ENCODE data around the gene PADI2.

- TF ChIP-seq MAX (CRISPR knock-in tag; IDR thresholded peaks at IDR 0.05) (no peak), CEBPG (CRISPR knock-in tag; IDR thresholded peaks at IDR 0.05) (no peak), CEBPG (tag; conservative IDR thresholded peaks at IDR 0.05 in 1 of 2, IDR thresholded peaks at IDR 0.05 in 1 of 2) (no peak), CAMTA2 (CRISPR knock-in tag; conservative IDR thresholded peaks at IDR 0.05) (no peak), RAD21 (CRISPR knock-in tag; conservative IDR thresholded peaks at IDR 0.05 in 1 of 2, IDR thresholded peaks at IDR 0.05 in 1 of 2) (no peak), CTCF (IDR thresholded peaks at IDR 0.05 in 2 of 3, conservative IDR thresholded peaks at IDR 0.05 in 1 of 3; ENCODE audit: insufficient read depth in 2 of 3, low read depth in 1 of 3, low read length in 3 of 3) (no peak), ZFX (CRISPR knock-in tag; IDR thresholded peaks at IDR 0.05) (no peak), PTBP1 (IDR thresholded peaks at IDR 0.05; ENCODE audit: low read depth, low read length) (no peak), NONO (IDR thresholded peaks at IDR 0.05; ENCODE audit: low read depth in 2 of 2, low read length in 1 of 2) (no peak), KHSRP (IDR thresholded peaks at IDR 0.05) (no peak), CBFA2T2 (conservative IDR thresholded peaks at IDR 0.05) (no peak), KAT7 (CRISPR knock-in tag; IDR thresholded peaks at IDR 0.05; ENCODE audit: borderline replicate concordance) (no peak), ZNF140 (CRISPR knock-in tag; IDR thresholded peaks at IDR 0.05) (no peak), REST (IDR thresholded peaks at IDR 0.05; ENCODE audit: borderline replicate concordance) (no peak), REST (CRISPR knock-in tag; IDR thresholded peaks at IDR 0.05; ENCODE audit: low read depth) (no peak)
Measured at GRCh38 chr1:17119076-17119772, at the start of gene PADI2.
